Raji (cell line): Measurements from ENCODE around the gene DOCK9.

Experiments
- POLR2A ChIP-seq: IDR thresholded peaks from 2 replicates; pipeline ENCODE4 v1.6.1; 2011; ENCODE audit warnings: low read depth, low read length, control low read depth; ENCODE audit not compliant: insufficient read depth

DOCK9 gene

GRCh38 chr13:98809345-98809777 lies 168.5 kb downstream of the DOCK9 start:
- TF ChIP-seq POLR2A: no peak

GRCh38 chr13:98807774-98808173 lies 170.1 kb downstream of the DOCK9 start:
- TF ChIP-seq POLR2A: no peak

GRCh38 chr13:98804336-98804855 lies 173.5 kb downstream of the DOCK9 start:
- TF ChIP-seq POLR2A: no peak

- TF ChIP-seq POLR2A: no peak
Measured at GRCh38 chr13:98803921-98804320, 173.9 kb downstream of the DOCK9 start.

- TF ChIP-seq POLR2A: no peak
Measured at GRCh38 chr13:98803111-98803561, 174.7 kb downstream of the DOCK9 start.

GRCh38 chr13:98802559-98802958 lies 175.3 kb downstream of the DOCK9 start:
- TF ChIP-seq POLR2A: no peak

- TF ChIP-seq POLR2A: no peak
Measured at GRCh38 chr13:98801626-98802418, 176.0 kb downstream of the DOCK9 start.

GRCh38 chr13:98800078-98800477 lies 177.8 kb downstream of the DOCK9 start:
- no peak for TF ChIP-seq POLR2A

GRCh38 chr13:98798849-98799645 lies 178.8 kb downstream of the DOCK9 start:
- no peak for TF ChIP-seq POLR2A

- no peak for TF ChIP-seq POLR2A
Measured at GRCh38 chr13:98797456-98797855, 180.4 kb downstream of the DOCK9 start.

- TF ChIP-seq POLR2A: no peak
Measured at GRCh38 chr13:98796798-98797197, 181.1 kb downstream of the DOCK9 start.

GRCh38 chr13:98796191-98796590 lies 181.7 kb downstream of the DOCK9 start:
- TF ChIP-seq POLR2A: no peak

GRCh38 chr13:98795220-98795619 lies 182.6 kb downstream of the DOCK9 start:
- TF ChIP-seq POLR2A: no peak

GRCh38 chr13:98794498-98794897 lies 183.4 kb downstream of the DOCK9 start:
- no peak for TF ChIP-seq POLR2A

GRCh38 chr13:98792785-98793495 lies 184.9 kb downstream of the DOCK9 start:
- TF ChIP-seq POLR2A: no peak
